H4 (cell line): ENCODE measurements around the gene LTK. TPM values are rescaled to one million over a fixed set of nuclear protein-coding genes. Genes with fewer than 3 reads are reported as not detected.

Experiments used
- DNase-seq: peaks from one replicate; pipeline ENCODE4 v3.0.0-alpha.2; 2015; ENCODE audit warnings: low spot score
- total RNA-seq: library from RNA; depleted of rRNA; stranded (reverse); fragments of >200 nt; shearing (Covaris generic); gene quantifications from 2 replicates; pipeline ENCODE4 v1.2.3, GENCODE V29; 2014

Gene LTK
- total RNA-seq, 1 experiment from 2014 or later: 0.21 TPM

GRCh38 chr15:41498657-41499056 lies 15.0 kb downstream of the LTK start:
- DNase-seq: no peak

GRCh38 chr15:41495736-41496599 lies 17.7 kb downstream of the LTK start:
- DNase-seq: no peak

- no peak for DNase-seq
These were observed 18.5 kb downstream of the LTK start for GRCh38 chr15:41494922-41495735.

DNA sequence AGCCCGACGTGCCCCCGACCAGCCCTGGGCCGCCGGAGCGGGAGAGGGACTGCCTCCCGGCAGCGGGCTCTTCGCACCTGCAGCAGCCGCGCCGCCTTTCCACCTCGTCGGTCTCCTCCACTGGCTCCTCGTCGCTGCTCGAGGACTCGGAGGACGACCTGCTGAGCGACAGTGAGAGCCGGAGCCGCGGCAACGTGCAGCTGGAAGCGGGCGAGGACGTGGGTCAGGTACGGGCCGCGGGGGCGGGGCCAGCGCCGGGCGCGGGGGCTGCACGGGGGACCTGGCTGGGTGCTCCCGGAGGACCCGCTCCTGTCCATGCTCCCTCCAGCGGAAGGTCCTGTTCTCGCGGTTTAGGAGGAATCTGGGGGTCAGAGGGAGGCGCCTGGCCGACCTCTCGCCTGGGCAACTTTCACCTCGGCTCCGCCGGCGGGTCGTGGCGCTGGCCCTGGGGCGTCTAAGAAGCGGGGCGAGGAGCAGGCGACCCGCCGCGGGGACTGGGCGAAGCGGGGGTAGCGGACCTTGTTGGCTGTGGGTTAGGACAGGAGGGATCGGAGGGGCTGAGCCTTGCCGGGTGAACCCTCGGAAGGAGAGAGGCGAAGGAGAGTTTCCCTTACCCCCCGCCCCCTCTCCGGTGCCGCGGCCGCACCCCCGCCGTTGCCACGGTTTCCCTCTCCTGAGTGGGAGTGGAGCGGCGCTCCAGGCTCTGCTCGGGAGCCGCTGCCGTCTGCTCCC lies 19.3 kb downstream of the LTK start:
- DNase-seq: no peak

DNA sequence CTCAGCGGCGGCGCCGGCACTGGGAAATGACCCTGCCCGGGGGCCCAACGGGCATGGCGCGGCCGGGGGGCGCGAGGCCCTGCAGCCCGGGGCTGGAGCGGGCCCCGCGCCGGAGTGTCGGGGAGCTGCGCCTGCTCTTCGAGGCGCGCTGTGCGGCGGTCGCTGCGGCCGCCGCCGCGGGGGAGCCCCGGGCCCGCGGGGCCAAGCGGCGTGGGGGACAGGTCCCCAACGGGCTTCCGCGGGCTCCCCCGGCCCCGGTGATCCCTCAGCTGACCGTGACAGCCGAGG lies 19.8 kb downstream of the LTK start:
- no peak for DNase-seq

DNA sequence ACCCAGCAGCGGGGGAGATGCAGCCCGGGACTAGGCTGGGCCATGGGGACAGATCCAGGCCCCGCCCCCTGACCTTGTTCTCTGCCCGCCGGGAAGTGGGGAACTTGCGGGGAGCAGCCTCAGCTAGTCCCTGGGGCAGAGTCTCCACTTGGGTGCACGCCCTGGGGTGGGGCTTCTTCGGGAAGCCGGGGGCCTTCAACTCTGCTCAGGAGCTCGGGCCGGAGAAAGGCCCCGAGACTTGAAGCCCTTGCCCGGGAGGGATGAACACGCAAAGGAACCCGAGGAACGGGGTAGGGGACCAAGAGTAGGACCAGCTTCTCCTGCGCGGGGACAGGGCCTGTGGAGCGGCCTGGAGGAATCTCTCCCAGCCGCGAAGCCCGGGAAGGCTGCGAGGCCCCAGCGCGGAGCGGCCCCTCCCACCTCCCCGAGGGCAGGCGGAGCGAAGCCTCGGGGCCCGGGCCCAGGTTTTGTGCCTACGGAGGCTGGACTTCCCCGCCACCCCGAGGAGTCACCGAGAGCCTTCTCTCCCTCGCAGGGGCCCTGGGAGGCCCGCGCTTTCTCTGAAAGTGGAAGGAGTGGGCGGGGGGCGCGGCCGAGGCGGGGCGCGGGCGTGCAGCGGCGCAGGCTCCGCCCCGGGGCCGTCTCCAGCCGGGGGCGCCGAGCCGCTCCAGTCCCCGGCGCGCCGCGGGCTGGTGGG lies 20.3 kb downstream of the LTK start, which contains the start of gene ITPKA:
ITPKA (plus strand) TSS at position 670 of the 697 bp plus-strand sequence. CDS start 54 bp downstream, outside the sequence.
- DNase-seq: peak; percentile 76

- no peak for DNase-seq
These were observed 20.9 kb downstream of the LTK start for GRCh38 chr15:41492597-41493204.

GRCh38 chr15:41491889-41492288 lies 21.7 kb downstream of the LTK start:
- DNase-seq: no peak

GRCh38 chr15:41490355-41490754 lies 23.3 kb downstream of the LTK start:
- DNase-seq: peak; percentile 96

DNA sequence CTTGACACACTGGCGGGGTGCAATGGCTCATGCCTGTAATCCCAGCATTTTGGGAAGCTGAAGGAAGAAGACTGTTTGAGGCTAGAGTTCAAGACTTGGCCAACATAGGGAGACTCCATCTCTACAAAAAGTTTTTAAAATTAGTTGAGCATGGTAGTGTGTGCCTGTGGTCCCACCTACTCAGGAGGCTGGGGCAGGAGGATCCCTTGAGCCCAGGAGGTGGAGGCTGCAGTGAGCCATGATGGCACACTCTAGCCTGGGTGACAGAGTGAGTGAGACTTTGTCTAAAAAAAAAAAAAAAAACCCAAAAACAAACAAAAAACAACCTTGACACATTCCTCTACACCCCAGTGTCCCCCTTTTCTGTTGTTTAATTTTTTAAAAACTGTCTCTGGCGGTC lies 24.0 kb downstream of the LTK start:
- DNase-seq: no peak

GRCh38 chr15:41487802-41488201 lies 25.8 kb downstream of the LTK start:
- no peak for DNase-seq

- DNase-seq: no peak
These were observed 26.2 kb downstream of the LTK start for GRCh38 chr15:41487381-41487780.

DNA sequence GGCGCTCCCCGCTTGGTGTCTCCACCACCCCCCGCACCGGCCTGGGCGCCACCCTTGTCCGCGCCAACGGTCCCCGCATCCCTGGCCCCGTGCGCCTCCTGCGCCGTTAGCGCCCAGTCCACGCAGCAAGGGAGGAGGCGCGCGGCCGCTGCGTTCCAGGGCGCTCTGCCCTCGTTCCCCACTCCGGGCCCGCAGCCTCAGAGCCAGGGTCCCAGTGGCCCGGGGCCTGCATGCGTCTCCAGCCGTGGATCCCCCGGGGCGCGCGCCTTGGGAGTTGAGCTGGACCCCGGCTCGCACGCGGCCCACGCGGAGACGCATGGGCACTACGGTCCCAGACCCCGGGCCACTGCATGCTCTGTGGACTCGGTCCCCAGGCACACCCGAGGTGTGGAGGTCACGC lies 27.3 kb downstream of the LTK start:
- no peak for DNase-seq

DNA sequence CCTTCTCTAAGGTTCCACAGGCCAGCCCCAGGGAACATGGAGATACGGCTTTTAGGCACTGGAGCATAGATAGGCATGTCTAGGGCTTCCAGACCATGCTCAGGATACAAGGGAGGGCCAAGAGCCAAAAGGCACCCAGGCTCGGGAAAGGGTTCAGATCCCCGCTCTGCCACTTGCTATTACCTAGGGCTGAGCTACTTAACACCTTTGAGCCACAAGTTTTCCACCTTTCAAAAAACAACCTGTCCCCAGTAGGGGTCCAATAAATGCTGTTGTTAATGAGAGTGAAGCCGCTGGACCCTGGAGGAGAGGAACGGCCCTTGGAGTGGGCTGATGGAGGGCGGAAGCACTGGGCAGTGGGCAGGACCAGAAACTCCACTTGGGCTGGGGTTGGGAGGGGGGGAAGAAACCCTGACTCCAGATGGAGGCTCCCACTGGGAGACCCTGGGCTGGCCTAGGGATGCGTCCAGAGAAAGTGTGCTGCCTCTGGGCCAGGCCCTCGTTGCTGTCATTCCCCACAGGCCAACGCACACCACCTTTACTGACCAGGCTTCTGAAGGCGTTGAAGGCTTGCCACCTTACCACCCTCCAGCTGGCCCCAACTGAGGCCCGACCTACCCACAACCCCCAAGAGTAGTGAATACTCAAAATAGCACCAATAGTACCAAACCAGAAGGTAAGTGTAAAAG lies 28.5 kb downstream of the LTK start:
- no peak for DNase-seq

- DNase-seq: no peak
These were observed 30.1 kb downstream of the LTK start for GRCh38 chr15:41483519-41483918.

GRCh38 chr15:41483115-41483514 lies 30.5 kb downstream of the LTK start:
- no peak for DNase-seq

- DNase-seq: no peak
These were observed 31.3 kb downstream of the LTK start for GRCh38 chr15:41482110-41482877.

DNA sequence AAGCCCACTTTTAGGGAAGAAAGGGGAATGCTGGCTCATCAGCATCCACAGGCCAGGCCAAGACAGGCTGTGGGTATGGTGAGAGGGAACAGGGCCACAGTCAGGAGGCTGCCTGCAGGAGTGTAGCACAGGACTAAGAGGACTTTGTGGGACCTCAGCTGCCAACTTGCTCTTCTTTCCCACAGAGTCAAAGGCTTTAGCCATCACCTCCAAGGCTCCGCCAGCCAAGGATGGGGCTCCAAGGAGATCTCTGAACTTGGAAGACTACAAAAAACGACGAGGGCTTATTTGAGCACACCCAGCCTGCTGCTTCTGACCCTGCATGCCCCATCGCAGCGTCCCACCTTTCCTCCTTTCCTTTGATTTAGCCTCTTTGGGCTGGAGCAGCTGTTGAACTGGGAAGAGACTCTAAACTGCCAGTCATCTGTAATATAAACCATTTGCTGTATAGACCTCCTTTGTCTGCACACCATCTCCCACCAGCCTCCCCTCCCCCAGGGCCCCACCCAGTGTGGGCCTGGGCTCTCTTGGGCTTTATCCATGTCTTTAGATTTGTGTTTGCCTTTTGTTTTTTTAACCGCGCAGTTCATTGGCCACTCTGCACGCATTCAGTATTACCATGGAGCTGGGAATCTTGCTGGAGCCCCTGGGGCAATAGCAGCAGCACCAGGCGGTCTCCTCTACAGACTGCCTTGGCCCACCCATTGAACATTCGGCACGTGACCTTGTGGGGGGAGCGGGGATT lies 33.1 kb downstream of the LTK start:
- no peak for DNase-seq

GRCh38 chr15:41476416-41477048 lies 37.1 kb downstream of the LTK start:
- DNase-seq: no peak
